HG03108 (cell line): Measurements from ENCODE around the gene MYO10.
"Not testable (repeated sequence)": the region's sequence is repeated elsewhere in the genome, so short reads cannot be mapped to it uniquely, and the experiment has no call there.

Experiments used
- ATAC-seq: cut with Tn5 transposase; IDR thresholded peaks from one replicate; pipeline ENCODE4 v1.9.1; 2021; ENCODE audit warnings: moderate library complexity; ENCODE audit not compliant: unreplicated experiment

Gene MYO10

DNA sequence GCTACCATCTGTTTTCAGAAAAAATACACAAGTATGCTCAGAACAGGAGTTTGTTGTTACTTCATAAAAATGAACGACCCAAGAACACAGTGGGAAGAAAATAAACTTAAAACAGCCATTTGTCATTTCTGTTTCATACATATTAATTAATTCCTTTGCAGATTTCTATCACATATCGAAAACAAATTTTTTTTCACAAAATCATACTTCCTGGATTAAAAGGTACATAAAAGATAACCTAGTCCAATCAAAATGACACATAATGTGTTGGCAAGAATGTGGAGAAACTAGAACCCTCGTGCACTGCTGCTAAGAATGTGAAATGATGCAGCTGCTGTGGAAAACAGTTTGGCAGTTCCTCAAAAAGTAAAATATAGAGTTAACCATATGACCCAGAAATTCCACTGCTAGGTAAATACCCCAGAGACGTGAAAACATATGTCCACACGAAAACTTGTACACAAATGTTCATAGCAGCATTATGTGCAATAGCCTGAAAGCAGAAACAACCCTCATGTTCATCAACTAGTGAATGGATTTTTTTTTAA, 46.0 kb downstream of the MYO10 start:
- ATAC-seq: no peak

DNA sequence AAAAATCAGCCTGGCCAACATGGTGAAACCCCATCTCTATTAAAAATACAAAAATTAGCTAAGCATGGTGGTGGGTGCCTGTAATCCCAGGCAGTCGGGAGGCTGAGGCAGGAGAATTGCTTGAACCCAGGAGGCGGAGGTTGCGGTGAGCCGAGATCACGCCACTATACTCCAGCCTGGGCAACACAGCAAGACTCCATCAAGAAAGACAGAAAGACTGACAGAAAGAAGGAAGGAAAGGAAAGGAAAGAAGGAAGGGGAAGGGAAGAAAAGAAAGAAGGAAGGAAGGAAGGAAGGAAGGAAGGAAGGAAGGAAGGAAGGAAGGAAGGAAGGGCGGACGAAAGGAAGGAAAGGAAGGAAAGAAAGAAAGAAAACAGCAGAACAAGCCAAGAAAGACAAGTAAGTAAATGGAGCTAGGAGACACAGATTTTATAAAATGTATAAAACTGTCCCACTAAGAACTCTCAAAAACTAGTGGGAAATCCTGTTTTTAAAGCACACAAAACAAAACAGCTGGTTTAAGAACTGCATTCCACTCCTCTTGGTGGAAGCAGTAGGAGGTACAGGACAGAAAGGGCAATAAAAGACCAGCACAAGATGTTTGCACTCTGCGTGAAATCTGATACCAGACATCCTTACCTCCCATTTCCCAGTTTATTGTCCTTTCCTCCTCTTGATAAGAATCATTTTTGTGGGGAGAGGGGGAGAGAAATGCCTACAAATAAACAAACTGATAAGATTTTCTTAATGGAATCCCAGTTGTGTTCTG, 46.7 kb downstream of the MYO10 start:
- ATAC-seq: no peak

DNA sequence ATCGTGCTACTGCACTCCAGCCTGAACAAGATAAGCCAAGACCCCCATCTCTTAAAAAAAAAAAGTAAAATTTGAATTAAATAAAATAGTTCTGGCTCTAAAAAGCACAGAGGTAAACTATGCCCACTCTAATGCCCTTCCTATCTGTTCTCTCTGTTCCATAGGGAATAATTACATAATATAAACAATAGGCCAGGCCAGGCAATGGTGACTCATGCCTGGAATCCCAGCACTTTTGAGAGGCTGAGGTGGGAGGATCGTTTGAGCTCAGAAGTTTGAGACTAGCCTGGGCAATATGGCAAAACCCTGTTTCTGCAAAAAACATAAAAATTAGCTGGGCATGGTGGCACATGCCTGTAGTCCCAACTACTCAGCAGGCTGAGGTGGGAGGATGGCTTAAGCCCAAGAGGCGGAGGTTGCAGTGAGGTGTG, 47.4 kb downstream of the MYO10 start:
- ATAC-seq: no peak

DNA sequence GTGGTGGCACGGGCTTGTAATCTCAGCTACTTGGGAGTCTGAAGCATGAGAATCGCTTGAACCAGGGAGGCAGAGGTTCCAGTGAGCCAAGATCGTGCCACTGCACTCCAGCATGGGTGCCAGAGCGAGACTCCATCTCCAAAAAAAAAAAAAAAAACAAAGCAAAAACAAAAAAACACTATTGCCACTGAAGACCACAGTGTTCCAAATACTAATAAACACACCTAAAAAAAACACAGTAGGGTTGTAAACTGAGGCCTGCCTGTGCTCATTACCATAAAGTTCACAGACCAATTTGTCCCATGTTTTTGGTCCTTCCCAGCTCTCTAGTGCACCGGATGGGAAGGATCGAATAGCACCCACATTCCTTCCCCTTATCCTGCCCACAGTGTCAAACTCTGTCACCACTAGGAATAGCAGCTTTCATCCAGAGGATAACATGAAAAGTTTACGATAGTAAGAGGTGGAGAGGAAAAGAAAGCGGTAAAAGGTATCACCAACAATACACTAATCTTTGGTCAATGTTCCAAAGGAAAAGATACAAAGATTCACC, 49.2 kb downstream of the MYO10 start:
- ATAC-seq: no peak

DNA sequence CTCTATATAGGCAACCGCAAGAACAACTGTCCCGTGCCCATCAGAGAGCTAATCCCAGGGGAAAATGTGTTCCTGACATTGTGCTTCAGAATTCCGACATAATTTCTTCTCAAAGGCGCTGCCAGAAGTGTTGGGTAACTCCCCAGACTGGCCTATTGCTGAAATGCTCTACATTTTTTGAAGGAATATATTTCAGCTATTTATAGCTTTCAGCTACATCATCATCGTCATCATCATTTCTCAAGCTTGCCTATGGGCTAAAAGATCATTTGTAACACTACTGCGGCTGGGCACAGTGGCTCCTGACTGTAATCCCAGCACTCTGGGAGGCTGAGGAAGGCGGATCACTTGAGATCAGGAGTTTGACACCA, 49.7 kb downstream of the MYO10 start:
- no peak for ATAC-seq

DNA sequence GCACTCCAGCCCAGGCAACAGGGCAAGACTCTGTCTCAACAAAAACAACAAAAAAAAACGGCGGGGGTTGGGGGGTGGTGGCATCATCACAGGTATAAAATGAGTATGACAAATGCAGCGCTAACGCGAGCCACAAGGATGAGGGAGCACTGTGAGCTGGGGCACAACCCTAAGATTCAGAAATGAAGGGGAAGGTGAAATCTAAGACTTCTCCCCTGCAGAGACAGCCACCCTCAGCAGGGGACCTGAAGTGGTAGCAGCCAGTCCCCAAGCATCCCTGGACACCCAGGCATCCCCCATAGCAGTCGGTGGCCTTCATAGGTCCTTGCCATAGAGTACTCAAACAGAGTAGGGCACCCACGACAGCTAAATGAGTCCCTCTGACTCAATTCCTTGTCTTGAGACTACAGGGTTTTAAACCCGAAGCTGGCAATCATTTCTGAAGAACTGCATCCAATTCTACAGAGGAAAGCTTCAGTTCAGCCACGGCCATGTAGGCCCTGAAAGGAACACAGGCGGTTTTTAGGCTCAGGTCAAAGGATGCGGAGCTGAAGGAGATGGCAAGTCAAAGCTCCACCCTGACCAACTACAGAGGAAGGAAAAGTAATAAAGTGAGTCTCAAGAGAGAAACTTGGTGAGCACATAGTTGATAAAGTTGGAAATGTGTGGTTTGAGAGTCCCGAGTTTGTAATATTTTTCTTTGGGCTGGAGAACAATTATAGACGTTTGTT, 50.3 kb downstream of the MYO10 start:
- ATAC-seq: no peak

DNA sequence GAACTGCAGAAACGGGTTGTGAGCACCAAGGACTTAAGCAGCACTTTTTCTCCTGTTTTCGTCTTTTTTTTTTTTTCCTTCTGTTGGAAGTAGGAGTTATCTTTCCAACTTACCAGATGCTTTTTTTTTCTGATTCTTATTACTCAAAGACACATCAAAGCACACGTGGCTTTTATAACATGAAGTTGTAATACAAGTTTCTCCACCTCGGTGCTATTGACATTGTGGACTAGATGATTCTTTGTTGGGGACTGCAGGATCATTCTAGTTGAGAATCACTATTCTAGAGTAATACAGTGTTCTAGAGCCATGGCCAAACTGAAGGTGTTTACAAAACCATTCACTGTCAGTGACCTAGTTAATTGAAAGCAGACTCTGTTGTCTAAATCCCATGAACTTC, 51.5 kb downstream of the MYO10 start:
- ATAC-seq: no peak

DNA sequence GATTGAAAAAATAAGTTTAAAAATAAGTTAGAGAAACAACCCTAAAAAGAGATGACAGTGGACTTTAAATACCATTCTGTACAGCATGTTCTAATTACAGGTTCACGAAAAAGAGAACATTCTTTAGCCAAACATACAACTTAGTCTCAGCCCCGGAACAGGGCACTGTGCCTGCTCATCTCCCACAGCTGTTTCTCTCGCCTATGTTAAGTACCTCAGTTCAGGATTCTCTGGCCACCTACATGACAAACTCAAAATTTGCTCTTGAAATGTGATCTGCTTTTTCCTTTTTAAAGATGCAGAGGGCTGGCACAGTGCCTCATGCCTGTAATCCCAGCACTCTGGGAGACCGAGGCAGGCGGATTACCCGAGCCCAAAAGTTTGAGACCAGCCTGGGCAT, 52.3 kb downstream of the MYO10 start:
- no peak for ATAC-seq

DNA sequence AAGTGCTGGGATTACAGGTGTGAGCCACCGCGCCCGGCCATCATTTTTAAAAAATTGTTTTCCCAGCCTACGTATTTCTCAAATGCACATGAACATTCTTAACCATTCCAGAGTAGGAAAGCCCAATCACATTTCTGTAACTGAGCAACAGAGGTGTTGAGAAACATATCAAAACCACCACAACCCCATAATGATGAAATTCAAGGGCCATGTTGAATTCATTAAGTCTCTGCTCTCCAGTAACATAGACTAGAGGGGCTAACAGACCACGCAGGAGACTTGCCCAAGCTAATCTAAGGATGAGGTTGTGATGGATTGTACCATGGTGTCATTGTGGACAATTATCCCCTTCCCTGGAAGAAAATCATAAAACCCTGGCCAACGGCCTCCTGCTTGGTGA, 52.9 kb downstream of the MYO10 start:
- no peak for ATAC-seq

DNA sequence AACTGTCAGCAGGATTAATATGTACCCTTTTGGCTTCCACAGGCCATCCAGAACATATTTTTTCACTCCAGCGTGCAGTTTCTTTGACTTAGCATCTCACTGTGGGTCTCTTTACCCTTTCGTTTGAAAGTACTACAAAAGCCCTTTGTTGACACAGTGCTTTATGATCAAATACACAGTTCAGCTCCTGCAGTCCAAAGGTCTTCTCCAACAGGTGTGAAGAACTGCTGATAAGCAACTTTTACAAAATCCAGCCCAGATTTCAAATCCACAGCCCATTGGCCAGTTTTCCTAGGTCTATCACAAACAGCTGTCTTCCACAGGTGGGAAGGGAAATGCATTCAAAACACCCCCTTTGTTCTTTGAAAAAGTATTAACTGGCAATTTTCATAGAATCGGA, 54.8 kb downstream of the MYO10 start:
- no peak for ATAC-seq

DNA sequence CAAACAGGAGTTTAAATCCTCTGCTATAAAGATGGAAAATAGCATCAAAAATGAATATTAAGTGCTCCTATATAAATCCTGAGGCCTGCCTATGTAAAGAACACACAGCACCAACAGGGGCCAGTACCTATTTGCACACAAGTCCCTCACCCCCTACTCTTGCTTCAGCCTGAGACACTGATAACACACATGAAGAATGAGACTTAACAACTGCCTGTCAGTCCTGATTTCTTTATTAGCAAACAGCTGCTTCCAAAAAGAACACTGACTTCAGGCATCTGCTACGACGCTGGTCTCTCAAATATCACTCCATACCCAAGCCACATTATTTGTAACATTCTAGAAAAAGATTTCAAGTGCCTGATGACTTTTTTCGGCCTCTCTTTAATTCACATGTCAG, 55.5 kb downstream of the MYO10 start:
- no peak for ATAC-seq

DNA sequence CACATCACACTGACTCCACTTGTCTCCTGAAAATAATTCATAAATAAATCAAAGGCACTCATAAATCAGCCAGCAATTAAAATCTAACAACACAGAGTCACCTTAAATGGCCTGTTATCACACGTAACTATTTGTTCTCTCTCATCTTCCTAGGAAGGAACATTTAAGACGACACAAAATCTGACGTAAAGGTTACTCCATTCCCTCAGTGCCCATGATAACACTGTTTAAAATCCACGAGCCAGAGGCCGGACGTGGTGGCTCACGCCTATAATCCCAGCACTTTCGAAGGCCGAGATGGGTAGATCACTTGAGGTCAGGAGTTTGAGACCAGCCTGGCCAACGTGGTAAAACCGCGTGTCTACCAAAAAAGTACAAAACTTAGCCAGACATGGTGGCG, 56.4 kb downstream of the MYO10 start:
- no peak for ATAC-seq

DNA sequence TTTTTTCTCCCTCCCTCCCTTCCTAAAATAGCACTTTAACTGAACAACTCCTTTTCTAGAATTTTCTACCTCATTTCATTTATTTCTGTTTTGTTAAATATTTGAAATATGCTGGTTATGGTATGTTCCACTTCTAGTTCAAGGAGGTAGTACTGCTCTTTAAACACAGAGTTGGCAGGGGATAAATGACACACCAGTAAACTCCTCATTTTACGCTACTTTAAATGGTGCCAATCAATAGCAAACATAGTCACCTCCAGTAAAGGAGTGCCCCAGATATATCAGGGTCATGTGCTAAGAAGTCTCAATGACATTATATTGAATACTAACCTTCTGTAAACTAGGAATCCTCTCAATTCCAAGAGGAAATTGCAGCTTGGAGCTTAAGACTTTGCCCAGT, 56.9 kb downstream of the MYO10 start:
- ATAC-seq: no peak

DNA sequence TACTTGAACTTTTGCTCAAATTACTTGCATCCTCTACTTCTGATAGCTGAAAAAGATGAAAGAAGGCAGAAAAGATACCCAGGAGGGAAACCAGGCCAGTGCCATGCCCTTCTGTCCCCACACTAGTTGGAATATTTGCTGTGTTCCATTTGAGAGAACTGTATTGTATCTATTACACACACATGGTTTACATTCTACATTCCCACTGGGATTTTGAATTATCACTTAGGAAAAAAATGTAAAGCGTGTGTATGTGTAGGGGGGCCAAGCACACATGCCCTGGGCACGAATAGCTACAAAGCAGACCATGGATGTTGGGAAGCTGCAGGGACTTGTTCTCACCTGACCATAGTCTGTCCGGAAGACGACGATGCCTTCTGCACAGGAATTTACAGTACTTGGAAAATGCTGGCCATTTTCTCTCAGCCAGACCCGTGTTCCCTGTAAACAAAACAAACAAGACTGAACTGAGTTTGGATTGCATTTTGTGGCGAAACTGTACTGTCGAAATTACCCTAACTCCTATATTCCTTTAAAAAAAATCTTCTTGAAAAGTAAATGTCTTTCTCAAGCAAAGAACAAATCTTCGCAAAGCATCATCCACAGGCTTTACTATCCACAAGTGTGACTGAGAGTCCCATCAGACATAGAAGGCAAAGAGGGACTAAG, 58.7 kb downstream of the MYO10 start:
- no peak for ATAC-seq

DNA sequence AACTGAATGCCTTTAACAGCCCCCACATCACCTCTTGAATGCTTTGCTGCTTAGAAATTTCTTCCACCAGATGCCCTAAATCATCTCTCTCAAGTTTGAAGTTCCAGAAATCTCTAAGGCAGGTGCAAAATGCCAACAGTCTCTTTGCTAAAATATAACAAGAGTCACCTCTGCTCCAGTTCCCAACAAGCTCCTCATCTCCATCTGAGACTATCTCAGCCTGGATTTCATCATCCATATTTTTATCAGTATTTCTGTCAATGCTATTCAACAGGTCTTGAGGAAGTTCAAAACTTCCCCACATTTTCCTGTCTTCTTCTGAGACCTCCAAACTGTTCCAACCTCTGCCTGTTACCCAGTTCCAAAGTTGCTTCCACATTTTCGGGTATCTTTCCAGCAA, 61.7 kb downstream of the MYO10 start:
- not testable (repeated sequence) for ATAC-seq

DNA sequence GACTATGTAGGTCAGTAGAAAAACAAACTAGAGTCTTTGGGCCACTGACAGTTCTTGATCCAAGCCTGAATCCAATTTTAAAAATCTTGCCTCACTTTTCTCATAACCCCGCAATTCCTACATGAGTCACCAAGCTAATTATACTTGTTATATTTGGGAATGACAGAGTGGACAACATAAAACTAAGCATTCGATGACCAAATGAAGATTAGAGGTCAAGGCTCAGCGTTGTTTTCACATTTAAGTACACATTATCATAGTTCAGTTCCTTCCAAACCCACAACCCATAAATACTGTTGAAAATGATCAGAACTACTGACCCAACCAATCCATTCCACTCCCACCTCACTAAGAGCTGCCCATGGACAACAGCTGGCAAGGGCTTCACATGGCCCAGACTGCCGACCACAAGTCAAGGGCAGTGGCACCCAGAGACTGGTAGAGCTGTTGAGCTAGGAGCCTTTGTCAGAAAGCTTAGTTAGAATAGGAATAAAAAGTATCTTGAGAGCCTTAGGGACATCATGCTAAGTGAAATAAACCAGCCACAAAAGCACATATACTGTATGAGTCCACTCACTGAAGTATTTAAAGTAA, 64.2 kb downstream of the MYO10 start:
- no peak for ATAC-seq

DNA sequence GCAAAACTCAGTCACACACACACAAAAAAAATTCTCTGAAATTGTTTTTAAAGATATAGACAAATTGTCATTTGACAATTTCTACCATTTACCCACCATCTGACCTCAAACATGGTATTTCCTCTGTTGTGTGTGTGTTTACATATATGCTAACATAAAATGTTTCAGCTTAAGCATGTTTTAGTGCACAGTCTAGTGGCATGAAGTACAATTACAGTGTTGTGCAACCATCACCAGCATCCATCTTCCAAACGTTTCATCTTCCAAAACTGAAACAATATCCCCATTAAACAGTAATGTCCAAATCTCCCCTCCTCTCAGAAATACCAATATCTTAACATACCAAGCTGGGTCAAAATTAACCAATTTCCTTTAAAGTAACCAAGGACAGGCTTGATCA, 65.2 kb downstream of the MYO10 start:
- ATAC-seq: no peak

DNA sequence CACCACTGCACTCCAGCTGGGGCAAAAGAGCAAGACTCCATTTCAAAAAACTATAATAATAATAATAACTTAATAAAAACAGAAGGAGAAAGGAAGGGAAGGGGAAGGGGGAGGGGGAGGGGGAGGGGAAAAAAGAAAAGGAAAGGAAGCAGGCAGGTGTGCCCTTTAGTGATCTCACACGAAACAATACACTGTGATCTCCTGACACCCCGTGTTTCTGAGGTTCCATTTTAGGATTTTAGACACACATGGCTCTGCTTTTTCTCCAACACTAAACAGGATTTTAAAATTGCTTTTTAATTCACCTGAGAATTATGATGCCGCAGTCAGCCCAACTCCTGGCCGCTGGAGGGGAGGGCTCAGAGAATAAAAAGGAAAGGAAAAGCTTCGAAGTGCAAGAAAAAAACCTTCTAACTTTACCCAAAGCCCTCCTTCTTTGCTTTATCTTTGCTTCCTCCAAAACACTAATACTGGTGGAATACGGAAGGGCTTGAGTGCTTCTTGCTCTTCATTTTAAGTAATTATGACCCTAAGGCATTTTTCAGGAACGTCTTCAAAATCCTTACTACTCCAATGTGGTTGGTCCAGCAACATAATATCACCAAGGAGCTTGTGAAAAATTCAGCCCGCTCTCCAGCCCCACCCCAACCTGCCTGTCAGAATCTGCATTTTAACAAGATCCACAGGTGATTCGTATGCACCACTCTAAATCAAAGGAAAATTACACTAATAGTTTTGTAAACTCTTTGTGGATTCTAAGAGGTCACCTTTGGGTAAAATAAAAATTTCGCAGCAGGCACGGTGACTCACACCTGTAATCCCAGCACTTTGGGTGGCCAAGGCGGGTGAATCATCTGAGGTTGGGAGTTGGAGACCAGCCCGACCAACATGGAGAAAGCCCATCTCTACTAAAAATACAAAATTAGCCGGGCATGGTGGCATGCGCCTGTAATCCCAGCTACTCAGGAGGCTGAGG, 66.0 kb downstream of the MYO10 start:
- no peak for ATAC-seq

DNA sequence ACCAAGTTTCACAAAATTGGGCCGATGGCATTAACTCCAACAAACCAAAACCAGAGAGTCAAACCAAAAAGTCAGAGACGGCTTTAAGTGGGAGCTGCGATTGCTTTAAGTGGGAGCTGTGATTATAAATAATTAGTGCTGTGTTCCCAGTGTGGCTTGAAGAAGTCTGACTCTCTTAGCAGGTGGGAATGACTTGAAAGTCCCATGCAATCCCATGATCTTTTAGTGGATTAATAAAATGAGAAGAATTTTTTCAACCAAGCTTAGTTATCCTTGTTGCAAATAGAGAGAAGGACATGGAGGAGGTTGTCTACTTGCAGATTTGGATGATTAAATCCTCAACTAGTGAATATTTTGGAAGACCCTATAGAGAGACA, 68.5 kb downstream of the MYO10 start:
- ATAC-seq: no peak
